ENCODE measurements around the gene AHSG.

GRCh38 chr3:186613637-186614265 is 891 bp downstream of the AHSG start:
- TF ChIP-seq, protein P1, sequence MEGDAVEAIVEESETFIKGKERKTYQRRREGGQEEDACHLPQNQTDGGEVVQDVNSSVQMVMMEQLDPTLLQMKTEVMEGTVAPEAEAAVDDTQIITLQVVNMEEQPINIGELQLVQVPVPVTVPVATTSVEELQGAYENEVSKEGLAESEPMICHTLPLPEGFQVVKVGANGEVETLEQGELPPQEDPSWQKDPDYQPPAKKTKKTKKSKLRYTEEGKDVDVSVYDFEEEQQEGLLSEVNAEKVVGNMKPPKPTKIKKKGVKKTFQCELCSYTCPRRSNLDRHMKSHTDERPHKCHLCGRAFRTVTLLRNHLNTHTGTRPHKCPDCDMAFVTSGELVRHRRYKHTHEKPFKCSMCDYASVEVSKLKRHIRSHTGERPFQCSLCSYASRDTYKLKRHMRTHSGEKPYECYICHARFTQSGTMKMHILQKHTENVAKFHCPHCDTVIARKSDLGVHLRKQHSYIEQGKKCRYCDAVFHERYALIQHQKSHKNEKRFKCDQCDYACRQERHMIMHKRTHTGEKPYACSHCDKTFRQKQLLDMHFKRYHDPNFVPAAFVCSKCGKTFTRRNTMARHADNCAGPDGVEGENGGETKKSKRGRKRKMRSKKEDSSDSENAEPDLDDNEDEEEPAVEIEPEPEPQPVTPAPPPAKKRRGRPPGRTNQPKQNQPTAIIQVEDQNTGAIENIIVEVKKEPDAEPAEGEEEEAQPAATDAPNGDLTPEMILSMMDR (IDR thresholded peaks at IDR 0.05) = no peak
- TF ChIP-seq POLR2A (IDR thresholded peaks at IDR 0.05) = no peak
- no peak for TF ChIP-seq POLR2AphosphoS5 (IDR thresholded peaks at IDR 0.05)

All from prostate gland (tissue), 2 donors.